ENCODE results near the gene EIF4A3.

EIF4A3 gene

DNA sequence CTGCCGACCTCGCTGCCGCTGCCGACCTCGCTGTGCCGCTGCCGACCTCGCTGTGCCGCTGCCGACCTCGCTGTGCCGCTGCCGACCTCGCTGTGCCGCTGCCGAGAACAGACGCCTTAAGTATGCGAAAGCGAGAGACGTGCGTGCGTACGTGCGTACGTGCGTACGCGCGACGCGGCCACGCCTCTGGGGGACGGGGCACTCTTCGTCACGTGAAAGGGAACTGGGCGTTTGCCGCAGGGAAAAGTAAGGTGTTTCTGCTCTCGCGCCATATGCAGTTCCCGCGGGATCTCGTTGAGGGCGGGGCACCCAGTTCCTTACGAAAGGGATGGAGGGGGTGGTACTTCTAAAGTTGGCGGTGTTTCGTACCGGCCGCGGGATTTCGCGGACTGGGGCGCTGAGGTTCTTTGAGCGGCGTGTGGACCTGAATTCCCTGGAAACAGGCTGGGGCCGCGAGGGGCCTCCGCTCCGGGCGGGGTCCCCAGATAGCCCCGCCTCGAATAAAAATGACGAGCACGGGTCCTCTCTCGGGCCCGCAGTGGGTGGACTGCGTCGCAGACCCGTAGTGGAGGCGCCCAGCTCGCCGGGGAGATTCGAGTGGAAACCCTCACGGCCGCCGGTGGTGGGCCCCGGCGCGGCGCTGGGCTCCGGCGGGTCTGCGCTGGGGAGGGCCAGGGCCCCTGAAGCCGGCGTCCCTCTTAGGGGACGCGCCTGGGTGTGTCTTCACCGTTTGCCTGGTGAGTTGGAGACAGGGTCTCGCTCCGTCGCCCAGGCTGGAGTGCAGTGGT, at the start of gene EIF4A3:
TSS of gene EIF4A3 (minus strand) at position 94 of the 788 bp plus-strand sequence. CDS start 167 bp downstream, outside the sequence.
- peak; percentile 90 to 93 for DNase-seq (ENCODE audit: low read depth in 2 of 2)

- no peak for DNase-seq (ENCODE audit: low read depth in 2 of 2)
These were observed 49.7 kb upstream of the EIF4A3 start for GRCh38 chr17:80196652-80197051.

GRCh38 chr17:80195671-80196529, 49.0 kb upstream of the EIF4A3 start:
- DNase-seq (ENCODE audit: low read depth in 2 of 2), result peak; percentile 24 to 37

- no peak for DNase-seq (ENCODE audit: low read depth in 2 of 2)
These were observed 48.2 kb upstream of the EIF4A3 start for GRCh38 chr17:80195141-80195540.

DNA sequence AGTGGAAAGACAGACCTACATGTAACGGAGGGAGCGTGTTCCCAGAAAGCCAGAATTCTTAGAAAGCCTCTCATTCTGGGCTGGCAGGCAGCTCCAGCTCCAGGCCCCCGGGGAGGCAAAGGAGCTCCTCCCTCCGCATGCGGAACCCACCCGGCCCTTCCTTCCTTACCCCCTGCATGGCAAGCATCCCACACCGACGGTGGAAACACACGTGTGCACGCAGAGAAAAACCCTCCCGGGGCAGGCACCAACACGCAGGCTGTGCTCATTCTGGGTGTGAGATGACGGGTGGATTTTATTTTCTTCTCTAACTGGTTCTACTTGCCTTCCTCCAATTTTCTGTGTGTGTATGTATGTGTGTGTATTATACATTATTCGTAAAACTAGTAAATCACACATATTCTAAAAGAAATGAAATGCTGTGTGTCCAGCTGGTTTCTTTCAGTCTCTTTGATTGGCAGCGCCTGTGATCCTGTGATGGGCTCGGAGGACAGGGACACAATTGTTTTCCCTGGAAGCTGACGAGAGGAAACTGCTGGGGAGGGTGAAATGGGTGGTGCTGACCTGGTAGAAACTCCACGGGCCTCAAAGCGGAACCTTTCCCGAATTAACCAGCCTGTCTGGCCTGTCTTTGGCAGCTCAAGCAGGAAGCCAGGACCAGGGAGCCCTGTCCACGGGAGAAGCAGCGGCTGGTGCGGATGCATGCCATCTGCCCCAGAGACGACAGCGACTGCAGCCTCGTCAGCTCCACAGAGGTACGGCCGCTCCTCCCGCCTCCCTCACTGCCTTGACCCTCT, 45.1 kb upstream of the EIF4A3 start:
- no peak for DNase-seq (ENCODE audit: low read depth in 2 of 2)

- DNase-seq (ENCODE audit: low read depth in 2 of 2), result no peak
These were observed 44.3 kb upstream of the EIF4A3 start for GRCh38 chr17:80191192-80191591.

- DNase-seq (ENCODE audit: low read depth in 2 of 2), result no peak
These were observed 43.8 kb upstream of the EIF4A3 start for GRCh38 chr17:80190716-80191115.

DNA sequence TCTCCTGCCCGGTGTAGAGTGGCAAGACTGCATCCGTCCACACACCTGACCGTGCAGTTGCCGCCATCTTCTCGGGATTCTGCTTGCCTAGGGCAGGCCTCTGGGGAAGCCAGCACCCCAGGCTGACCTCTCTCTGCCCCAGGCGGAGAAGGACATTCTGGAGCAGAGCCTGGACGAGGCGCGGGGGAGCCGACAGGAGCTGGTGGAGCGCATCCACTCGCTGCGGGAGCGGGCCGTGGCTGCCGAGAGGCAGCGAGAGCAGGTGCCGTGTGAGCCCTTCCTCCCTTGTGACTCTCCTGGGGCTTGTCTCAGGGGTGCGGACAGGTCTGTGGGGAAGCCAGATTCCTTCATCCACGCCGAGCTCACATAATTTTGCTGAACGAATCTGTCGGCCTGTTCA, 42.7 kb upstream of the EIF4A3 start:
- no peak for DNase-seq (ENCODE audit: low read depth in 2 of 2)

GRCh38 chr17:80187515-80187941, 40.6 kb upstream of the EIF4A3 start:
- no peak for DNase-seq (ENCODE audit: low read depth in 2 of 2)

DNA sequence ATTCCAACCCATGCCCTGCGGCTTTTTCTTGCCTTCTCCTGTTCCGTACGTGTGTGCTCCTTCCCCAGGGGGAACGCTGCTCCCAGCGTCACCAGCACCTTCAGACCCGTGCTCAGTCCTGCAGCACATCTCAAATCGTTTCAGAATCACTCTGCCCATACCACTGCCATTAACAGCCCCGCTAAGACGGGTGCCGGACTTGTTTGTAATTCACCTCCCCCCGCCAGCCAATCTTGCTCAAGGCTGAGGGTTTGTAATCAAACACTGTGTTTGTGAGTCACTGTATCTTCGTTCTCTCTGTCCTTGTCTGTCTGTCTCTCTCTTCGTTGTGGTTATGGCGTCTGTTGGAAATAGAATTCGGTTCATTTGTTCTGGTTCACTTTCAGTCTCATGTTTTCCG, 40.2 kb upstream of the EIF4A3 start:
- DNase-seq (ENCODE audit: low read depth in 2 of 2), result no peak

- no peak for DNase-seq (ENCODE audit: low read depth in 2 of 2)
These were observed 39.0 kb upstream of the EIF4A3 start for GRCh38 chr17:80185968-80186367.

GRCh38 chr17:80184423-80184714, 37.4 kb upstream of the EIF4A3 start:
- DNase-seq (ENCODE audit: low read depth in 2 of 2), result no peak

DNA sequence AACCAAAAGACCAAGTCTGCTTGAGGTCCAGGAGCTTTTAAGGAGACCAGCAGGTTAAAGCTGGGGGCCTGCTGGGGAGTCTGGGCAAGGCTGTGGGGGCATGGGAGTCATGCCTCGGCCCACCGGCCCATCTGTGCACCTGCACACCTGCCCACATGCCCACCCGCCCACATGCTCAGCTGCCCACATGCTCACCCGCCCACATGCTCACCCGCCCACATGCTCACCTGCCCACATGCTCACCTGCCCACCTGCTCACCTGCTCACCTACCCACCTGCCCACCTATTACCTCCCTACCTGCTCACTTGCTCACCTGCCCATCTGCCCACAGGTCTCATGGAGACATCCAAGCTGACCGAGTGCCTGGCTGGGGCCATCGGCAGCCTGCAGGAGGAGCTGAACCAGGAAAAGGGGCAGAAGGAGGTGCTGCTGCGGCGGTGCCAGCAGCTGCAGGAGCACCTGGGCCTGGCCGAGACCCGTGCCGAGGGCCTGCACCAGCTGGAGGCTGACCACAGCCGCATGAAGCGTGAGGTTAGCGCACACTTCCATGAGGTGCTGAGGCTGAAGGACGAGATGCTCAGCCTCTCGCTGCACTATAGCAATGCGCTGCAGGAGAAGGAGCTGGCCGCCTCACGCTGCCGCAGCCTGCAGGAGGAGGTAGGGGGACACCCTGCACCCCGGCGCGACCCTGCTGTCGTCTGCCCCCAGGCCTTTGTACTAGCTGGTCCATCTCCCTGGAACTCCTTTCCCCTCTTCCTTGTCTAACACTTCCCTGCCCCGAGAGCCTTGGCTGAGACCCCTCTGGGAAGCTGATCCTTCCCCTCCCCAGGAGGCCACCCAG, 36.9 kb upstream of the EIF4A3 start:
- no peak for DNase-seq (ENCODE audit: low read depth in 2 of 2)

DNA sequence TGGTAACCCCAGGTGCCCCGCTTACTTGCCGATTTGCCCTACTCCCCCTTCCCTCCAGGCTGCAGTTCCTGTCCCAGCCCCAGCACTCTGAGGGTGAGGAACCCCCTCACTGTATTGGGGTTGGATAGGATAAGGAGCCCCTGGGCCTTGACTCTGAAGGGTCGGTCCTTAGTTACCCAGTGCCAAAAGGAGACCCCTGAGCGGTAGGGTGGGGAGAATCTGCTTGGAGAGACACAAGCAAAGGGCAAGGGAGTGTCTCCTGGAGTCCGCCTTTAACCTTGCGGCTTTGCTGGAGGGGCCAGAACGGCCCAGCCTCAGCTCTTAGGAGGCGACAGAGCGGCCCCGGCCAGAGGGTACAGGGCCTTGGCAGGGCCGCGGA, 35.9 kb upstream of the EIF4A3 start:
- DNase-seq (ENCODE audit: low read depth in 2 of 2), result no peak

DNA sequence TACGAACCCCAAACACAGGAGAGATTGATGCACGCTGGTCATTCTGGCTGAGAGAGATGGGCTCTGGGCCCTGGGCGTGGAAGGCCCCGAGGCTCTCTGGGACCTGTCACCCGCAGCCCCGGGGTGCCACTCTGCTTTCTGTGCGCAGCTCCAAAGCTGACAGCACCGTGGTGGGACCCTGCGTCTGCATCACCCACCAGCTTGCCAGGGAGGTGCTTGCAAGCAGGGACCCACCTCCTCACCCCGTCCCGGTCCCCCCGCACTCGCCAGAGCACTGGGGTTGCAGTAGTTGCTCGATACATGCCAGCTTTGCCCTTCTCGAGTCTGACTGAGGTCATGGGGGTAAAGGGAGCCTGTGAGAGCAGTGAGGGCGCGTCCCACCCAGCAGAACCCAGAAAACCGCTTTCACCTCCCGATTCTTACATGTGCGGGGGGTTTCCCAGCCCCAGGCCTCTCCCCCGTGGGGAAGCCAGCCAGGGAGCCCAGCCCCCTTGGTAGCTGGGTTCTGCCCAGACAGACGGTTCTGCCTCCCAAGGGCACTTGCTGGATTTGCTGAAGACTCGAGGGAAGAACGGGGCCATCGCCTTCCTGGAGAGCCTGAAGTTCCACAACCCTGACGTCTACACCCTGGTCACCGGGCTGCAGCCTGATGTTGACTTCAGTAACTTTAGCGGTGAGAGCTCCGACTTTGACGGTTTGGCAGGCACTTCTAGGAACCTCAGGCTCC, 35.4 kb upstream of the EIF4A3 start:
- no peak for DNase-seq (ENCODE audit: low read depth in 2 of 2)

- no peak for DNase-seq (ENCODE audit: low read depth in 2 of 2)
These were observed 34.5 kb upstream of the EIF4A3 start for GRCh38 chr17:80181431-80181830.

DNA sequence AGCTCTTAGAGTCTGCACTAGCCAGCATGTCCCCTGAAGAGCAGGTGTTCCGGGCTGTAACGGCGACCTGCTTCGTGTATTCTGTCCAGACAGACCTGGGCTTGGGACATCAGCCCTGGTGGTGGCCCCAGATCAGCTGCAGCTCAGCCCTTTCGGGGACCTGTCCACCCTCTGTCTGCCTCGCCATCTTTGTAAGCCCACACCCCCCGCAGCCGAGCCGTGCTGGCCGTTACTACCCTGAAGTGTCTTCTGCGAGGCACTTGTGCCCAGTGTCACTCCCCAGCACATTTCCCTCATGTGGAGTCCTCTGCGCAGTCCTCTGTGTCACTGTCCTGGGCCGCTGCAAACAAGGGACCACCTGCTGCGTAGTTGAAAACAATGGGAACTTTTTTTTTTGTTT, 33.3 kb upstream of the EIF4A3 start:
- DNase-seq (ENCODE audit: low read depth in 2 of 2), result no peak

- no peak for DNase-seq (ENCODE audit: low read depth in 2 of 2)
These were observed 31.2 kb upstream of the EIF4A3 start for GRCh38 chr17:80177986-80178595.

DNA sequence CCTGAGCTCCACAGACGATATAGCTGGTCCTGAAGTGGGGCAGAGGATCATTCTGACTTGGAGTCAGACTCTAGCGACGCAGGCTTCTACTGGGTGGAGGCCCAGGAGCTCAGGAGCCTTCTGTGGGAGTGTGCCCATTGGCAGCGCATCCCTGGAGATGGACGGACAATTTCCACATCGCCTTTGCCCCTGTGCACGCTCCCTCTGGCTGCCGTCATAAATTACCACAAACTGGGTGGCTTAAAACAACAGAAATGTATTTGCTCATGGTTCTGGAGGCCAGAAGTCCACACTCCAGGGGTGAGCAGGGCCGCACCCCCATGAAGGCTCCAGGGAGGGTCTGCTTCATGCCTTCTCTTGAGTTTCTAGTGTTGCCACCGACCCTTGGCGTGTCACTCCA, 29.8 kb upstream of the EIF4A3 start:
- DNase-seq (ENCODE audit: low read depth in 2 of 2), result no peak

GRCh38 chr17:80173916-80174315, 27.0 kb upstream of the EIF4A3 start:
- DNase-seq (ENCODE audit: low read depth in 2 of 2), result no peak

Data from stimulated activated CD8-positive, alpha-beta memory T cell treated with anti-CD3 and anti-CD28 coated beads, Interleukin-7, amount 100 ng/mL, for 1 hour (primary cell).